ENCODE results near the gene LYRM4.

DNA sequence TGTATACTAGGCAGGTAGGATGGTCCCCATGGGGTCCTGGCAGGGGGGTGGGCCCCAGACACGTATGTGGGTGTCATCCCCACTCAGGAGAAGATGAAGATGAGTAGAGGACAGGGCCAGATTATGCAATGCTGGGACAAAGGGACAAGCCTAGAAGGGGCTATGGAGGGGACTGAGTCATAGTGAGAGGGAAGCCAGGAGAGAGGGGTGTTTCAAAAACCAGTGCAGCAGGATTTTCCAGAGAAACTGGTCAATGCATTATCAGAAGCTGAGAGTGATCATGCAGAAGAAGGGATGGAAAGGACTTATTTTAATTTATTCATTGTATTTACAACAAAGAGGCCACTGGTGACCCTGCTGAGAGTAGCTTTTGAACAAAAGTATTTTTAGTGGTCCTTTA, 101.6 kb downstream of the LYRM4 start:
- TF ChIP-seq, protein P1, sequence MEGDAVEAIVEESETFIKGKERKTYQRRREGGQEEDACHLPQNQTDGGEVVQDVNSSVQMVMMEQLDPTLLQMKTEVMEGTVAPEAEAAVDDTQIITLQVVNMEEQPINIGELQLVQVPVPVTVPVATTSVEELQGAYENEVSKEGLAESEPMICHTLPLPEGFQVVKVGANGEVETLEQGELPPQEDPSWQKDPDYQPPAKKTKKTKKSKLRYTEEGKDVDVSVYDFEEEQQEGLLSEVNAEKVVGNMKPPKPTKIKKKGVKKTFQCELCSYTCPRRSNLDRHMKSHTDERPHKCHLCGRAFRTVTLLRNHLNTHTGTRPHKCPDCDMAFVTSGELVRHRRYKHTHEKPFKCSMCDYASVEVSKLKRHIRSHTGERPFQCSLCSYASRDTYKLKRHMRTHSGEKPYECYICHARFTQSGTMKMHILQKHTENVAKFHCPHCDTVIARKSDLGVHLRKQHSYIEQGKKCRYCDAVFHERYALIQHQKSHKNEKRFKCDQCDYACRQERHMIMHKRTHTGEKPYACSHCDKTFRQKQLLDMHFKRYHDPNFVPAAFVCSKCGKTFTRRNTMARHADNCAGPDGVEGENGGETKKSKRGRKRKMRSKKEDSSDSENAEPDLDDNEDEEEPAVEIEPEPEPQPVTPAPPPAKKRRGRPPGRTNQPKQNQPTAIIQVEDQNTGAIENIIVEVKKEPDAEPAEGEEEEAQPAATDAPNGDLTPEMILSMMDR (conservative IDR thresholded peaks at IDR 0.05), result no peak
- TF ChIP-seq EZH2 (IDR thresholded peaks at IDR 0.05; ENCODE audit: low read depth), result no peak
